Uterus (tissue), 4 donors: ENCODE measurements around the gene PI16. TPM values are rescaled to one million over a fixed set of nuclear protein-coding genes. Genes with fewer than 3 reads are reported as not detected.

Source experiments
- DNase-seq, 2 donors: peaks; one replicate each; pipeline ENCODE4 v3.0.0-alpha.2; 2019 to 2020
- H3K27ac ChIP-seq, 2 donors: fragments of 200-600 bp; sonication (generic); 1 replicate in 1 of 2; 2 replicates in 1 of 2; pipeline ENCODE4 v1.5.1; 2016 to 2018
- H3K27me3 ChIP-seq, 2 donors: fragments of 200-600 bp; sonication (generic); one replicate each; pipeline ENCODE4 v1.5.1; 2018 to 2019; ENCODE audit warnings: control low read depth in 1 of 2
- H3K36me3 ChIP-seq, 2 donors: fragments of 200-600 bp; sonication (generic); one replicate each; pipeline ENCODE4 v1.5.1; 2019; ENCODE audit warnings: control low read depth in 1 of 2
- H3K4me1 ChIP-seq, 2 donors: fragments of 200-600 bp; sonication (generic); one replicate each; pipeline ENCODE4 v1.5.1; 2018 to 2019; ENCODE audit warnings: control low read depth in 1 of 2
- H3K4me3 ChIP-seq, 2 donors: fragments of 200-600 bp; sonication (generic); 1 replicate in 1 of 2; 2 replicates in 1 of 2; pipeline ENCODE4 v1.5.1; 2018 to 2019; ENCODE audit warnings: mild to moderate bottlenecking in 1 of 2
- H3K9me3 ChIP-seq, 2 donors: fragments of 200-600 bp; sonication (generic); one replicate each; pipeline ENCODE4 v1.5.1; 2019; ENCODE audit warnings: control low read depth in 1 of 2
- CTCF ChIP-seq, 4 experiments: fragments of 200-600 bp in 2 of 4; fragments of 450-650 bp in 2 of 4; sonication (generic) in 2 of 4; IDR thresholded peaks; one replicate each; pipeline ENCODE4 v1.5.1; 2016 to 2019; ENCODE audit warnings: antibody characterized with exemption in 4 of 4, mild to moderate bottlenecking in 2 of 4, moderate library complexity in 1 of 4
- POLR2A ChIP-seq, 2 donors: fragments of 450-650 bp; IDR thresholded peaks; one replicate each; pipeline ENCODE4 v1.6.1; 2016; ENCODE audit warnings: antibody characterized with exemption in 2 of 2, mild to moderate bottlenecking in 1 of 2, moderate library complexity in 1 of 2
- intact Hi-C: fragments of 100-400 bp; cut with DNase I; formaldehyde crosslinking; loops from one replicate; pipeline ENCODE4 v1.15.1; 2023; ENCODE audit warnings: low total_unique reads
- total RNA-seq, 4 donors: library from RNA; depleted of rRNA in 3 of 4; stranded (reverse); fragments of >200 nt in 3 of 4; gene quantifications; one replicate each; pipeline versions ENCODE4 v1.1.0 to v1.2.4, GENCODE V29; 2014 to 2023
- donor health status: DM: yes; HTN: yes; CAD: no.

Gene PI16
- total RNA-seq, 4 donors from 2014 or later: 1.2 to 32.4 (median 6.7) TPM

GRCh38 chr6:36980876-36981619 is 26.5 kb downstream of the PI16 start:
- TF ChIP-seq CTCF (IDR thresholded peaks at IDR 0.05) (no peak), POLR2A (IDR thresholded peaks at IDR 0.05) (no peak)
- DNase-seq: no peak
- intact Hi-C loops: no loop called here

GRCh38 chr6:36983538-36983937 is 29.0 kb downstream of the PI16 start:
- Histone ChIP-seq H3K9me3 (no peaks in the 10 kb centered on the region), H3K4me1 (peaks cover 5 to 8% of the 10 kb centered on the region in 2 donors), H3K36me3 (no peaks in the 10 kb centered on the region), H3K27ac (peak overlapping the region in 1 of 2 donors; percentile 5), H3K4me3 (no peak overlapping the region), H3K27me3 (no peaks in the 10 kb centered on the region)
- TF ChIP-seq CTCF (IDR thresholded peaks at IDR 0.05): no peak
- no peak for TF ChIP-seq POLR2A (IDR thresholded peaks at IDR 0.05)
- intact Hi-C loops: no loop called here
- no peak for DNase-seq

More at GRCh38 chr6:36980876-36981619, 26.5 kb downstream of the PI16 start:
- Histone ChIP-seq H3K4me3 (no peak overlapping the region), H3K9me3 (no peaks in the 10 kb centered on the region), H3K27ac (peak overlapping the region in 1 of 2 donors; percentile 74), H3K27me3 (no peaks in the 10 kb centered on the region), H3K36me3 (no peaks in the 10 kb centered on the region), H3K4me1 (peaks cover 5 to 8% of the 10 kb centered on the region in 2 donors)

- no peaks in the 10 kb centered on the region for H3K36me3 ChIP-seq
- H3K27ac ChIP-seq: peak overlapping the region; percentile 96 to 98
- TF ChIP-seq CTCF (IDR thresholded peaks at IDR 0.05): no peak
- TF ChIP-seq POLR2A (IDR thresholded peaks at IDR 0.05): no peak
- peak; percentile 52 to 55 for DNase-seq
- intact Hi-C loops: no loop called here
- peak overlapping the region; percentile 99 to 100 for H3K4me3 ChIP-seq
- H3K4me1 ChIP-seq: peaks cover 5 to 8% of the 10 kb centered on the region in 2 donors
- no peaks in the 10 kb centered on the region for H3K9me3 ChIP-seq
- no peaks in the 10 kb centered on the region for H3K27me3 ChIP-seq
Observed at GRCh38 chr6:36984581-36985416, 30.3 kb downstream of the PI16 start.

GRCh38 chr6:36985417-36985807 is 30.9 kb downstream of the PI16 start:
- no peaks in the 10 kb centered on the region for H3K27me3 ChIP-seq
- intact Hi-C loops: no loop called here
- peaks cover 5 to 8% of the 10 kb centered on the region in 2 donors for H3K4me1 ChIP-seq
- H3K4me3 ChIP-seq: peak overlapping the region; percentile 99 to 100
- no peak for DNase-seq
- no peaks in the 10 kb centered on the region for H3K36me3 ChIP-seq
- H3K9me3 ChIP-seq: no peaks in the 10 kb centered on the region
- TF ChIP-seq POLR2A (IDR thresholded peaks at IDR 0.05): no peak
- no peak for TF ChIP-seq CTCF (IDR thresholded peaks at IDR 0.05)
- H3K27ac ChIP-seq: peak overlapping the region; percentile 96 to 98
